Activated B cell treated with CpG ODN at 0.5 μM for 24 hours (primary cell): Measurements from ENCODE around the gene SMG6. TPM values are rescaled to one million over a fixed set of nuclear protein-coding genes. Genes with fewer than 3 reads are reported as not detected.

Experiments used
- ATAC-seq: fragments of 200-7000 bp; cut with Tn5 transposase; one replicate; pipeline ENCODE4 v1.10.0; 2021; ENCODE audit warnings: low read depth, mild to moderate bottlenecking, moderate library complexity
- CTCF ChIA-PET: fragments of 350-600 bp; sonication (Branson Sonifier 250); formaldehyde crosslinking; loops from one replicate; lab custom pipeline; 2021; ENCODE audit warnings: antibody characterized with exemption; lab: Charles Lee
- POLR2A ChIA-PET: fragments of 350-600 bp; sonication (Branson Sonifier 250); formaldehyde crosslinking; loops from one replicate; lab custom pipeline; 2021; ENCODE audit warnings: antibody characterized with exemption; lab: Charles Lee
- DNase-seq: peaks from one replicate; pipeline ENCODE4 v3.0.0; 2022
- H3K27ac Mint-ChIP-seq: one replicate; pipeline ENCODE4 v1.8.0; 2020; ENCODE audit warnings: mixed read lengths
- H3K27me3 Mint-ChIP-seq: one replicate; pipeline ENCODE4 v1.8.0; 2021; ENCODE audit warnings: mixed read lengths
- H3K36me3 Mint-ChIP-seq: one replicate; pipeline ENCODE4 v1.8.0; 2021; ENCODE audit warnings: low read depth, mixed read lengths
- H3K4me1 Mint-ChIP-seq: one replicate; pipeline ENCODE4 v1.8.0; 2021; ENCODE audit warnings: mixed read lengths
- H3K4me3 Mint-ChIP-seq: one replicate; pipeline ENCODE4 v1.8.0; 2020; ENCODE audit warnings: mild to moderate bottlenecking, mixed read lengths
- H3K9me3 Mint-ChIP-seq: one replicate; pipeline ENCODE4 v1.8.0; 2020; ENCODE audit warnings: mixed read lengths
- intact Hi-C: fragments of 100-400 bp; cut with micrococcal nuclease; formaldehyde crosslinking; loops from one replicate; pipeline ENCODE4 v1.15.1; 2024
- total RNA-seq: library from RNA; stranded (reverse); gene quantifications from 2 replicates; pipeline ENCODE4 v1.2.3, GENCODE V29; 2022
- TF ChIP-seq, protein P1 (sequence below): fragments of 200-600 bp; IDR thresholded peaks from one replicate; pipeline ENCODE4 v1.8.0; 2022; ENCODE audit warnings: antibody characterized with exemption, mild to moderate bottlenecking

The SMG6 gene
- total RNA-seq, 1 donor from 2014 or later, result 30.5 TPM

DNA sequence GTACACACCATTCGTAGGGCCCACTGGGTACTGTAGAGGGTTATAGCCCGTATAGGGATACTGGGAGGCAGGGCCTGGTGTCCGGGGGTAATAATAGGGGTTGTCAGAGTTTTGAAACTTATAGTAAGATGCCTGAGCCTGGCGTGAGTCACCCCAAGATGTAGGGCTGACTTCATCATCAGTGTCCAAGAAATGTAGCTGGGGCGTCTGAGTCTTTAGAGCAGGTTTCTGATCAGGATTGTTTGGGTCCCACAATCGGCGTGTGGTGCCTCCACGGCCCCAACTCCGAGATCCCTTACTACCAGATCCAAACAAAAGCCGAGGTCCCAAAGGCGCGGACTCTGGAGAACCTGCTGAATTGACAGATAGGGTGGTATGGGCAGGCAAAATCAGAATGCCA, 4.4 kb downstream of the SMG6 start:
- DNase-seq (no peak), ATAC-seq (no peak)
- no peaks in the 10 kb centered on the region for H3K27me3 Mint-ChIP-seq
- TF ChIP-seq, protein P1, sequence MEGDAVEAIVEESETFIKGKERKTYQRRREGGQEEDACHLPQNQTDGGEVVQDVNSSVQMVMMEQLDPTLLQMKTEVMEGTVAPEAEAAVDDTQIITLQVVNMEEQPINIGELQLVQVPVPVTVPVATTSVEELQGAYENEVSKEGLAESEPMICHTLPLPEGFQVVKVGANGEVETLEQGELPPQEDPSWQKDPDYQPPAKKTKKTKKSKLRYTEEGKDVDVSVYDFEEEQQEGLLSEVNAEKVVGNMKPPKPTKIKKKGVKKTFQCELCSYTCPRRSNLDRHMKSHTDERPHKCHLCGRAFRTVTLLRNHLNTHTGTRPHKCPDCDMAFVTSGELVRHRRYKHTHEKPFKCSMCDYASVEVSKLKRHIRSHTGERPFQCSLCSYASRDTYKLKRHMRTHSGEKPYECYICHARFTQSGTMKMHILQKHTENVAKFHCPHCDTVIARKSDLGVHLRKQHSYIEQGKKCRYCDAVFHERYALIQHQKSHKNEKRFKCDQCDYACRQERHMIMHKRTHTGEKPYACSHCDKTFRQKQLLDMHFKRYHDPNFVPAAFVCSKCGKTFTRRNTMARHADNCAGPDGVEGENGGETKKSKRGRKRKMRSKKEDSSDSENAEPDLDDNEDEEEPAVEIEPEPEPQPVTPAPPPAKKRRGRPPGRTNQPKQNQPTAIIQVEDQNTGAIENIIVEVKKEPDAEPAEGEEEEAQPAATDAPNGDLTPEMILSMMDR, result no peak
- ChIA-PET CTCF (no interaction called here), POLR2A (no interaction called here)
- H3K9me3 Mint-ChIP-seq, result no peaks in the 10 kb centered on the region
- peaks cover 52% of the 10 kb centered on the region for H3K36me3 Mint-ChIP-seq
- no peak overlapping the region for H3K4me3 Mint-ChIP-seq
- H3K27ac Mint-ChIP-seq, result no peak overlapping the region
- H3K4me1 Mint-ChIP-seq, result peaks cover 10% of the 10 kb centered on the region
- intact Hi-C loops, result no loop called here

GRCh38 chr17:2297023-2297422, 6.6 kb downstream of the SMG6 start:
- H3K27ac Mint-ChIP-seq, result no peak overlapping the region
- ChIA-PET POLR2A (no interaction called here), CTCF (no interaction called here)
- ATAC-seq, result no peak
- no peaks in the 10 kb centered on the region for H3K9me3 Mint-ChIP-seq
- no peak overlapping the region for H3K4me3 Mint-ChIP-seq
- H3K36me3 Mint-ChIP-seq, result peaks cover 70% of the 10 kb centered on the region
- no peaks in the 10 kb centered on the region for H3K27me3 Mint-ChIP-seq
- TF ChIP-seq, protein P1, result no peak
- DNase-seq, result no peak
- H3K4me1 Mint-ChIP-seq, result peaks cover 2% of the 10 kb centered on the region
- intact Hi-C loops, result no loop called here

GRCh38 chr17:2295575-2295974, 8.0 kb downstream of the SMG6 start:
- TF ChIP-seq, protein P1, result no peak
- intact Hi-C loops, result no loop called here
- no peak overlapping the region for H3K27ac Mint-ChIP-seq
- ChIA-PET CTCF (no interaction called here), POLR2A (no interaction called here)
- no peak overlapping the region for H3K4me3 Mint-ChIP-seq
- ATAC-seq, result no peak
- no peaks in the 10 kb centered on the region for H3K9me3 Mint-ChIP-seq
- no peaks in the 10 kb centered on the region for H3K4me1 Mint-ChIP-seq
- no peak for DNase-seq
- peaks cover 80% of the 10 kb centered on the region for H3K36me3 Mint-ChIP-seq
- H3K27me3 Mint-ChIP-seq, result no peaks in the 10 kb centered on the region

DNA sequence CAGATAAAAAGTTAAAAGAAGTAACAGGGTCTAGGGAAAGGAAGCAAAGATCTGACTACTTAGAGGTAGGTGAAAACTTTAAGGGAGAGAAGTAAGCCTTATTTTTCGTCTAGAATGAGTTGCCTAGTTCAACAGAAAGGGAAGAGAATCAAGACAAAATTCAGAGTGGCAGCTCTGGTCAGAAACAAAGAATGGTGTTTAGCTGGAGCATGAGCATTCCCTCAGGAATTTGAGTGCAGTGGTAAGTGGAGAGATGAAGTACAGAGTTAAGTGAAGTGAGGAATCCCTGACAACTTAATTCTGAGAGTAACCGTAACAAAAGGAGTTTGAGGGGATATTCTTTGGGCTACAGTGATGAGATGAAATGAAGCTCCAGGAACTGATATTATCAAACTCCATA, 11.5 kb downstream of the SMG6 start:
- Mint-ChIP-seq H3K27me3 (no peaks in the 10 kb centered on the region), H3K4me3 (no peak overlapping the region), H3K27ac (no peak overlapping the region), H3K36me3 (peaks cover 82% of the 10 kb centered on the region), H3K9me3 (peaks cover 4% of the 10 kb centered on the region), H3K4me1 (peaks cover 5% of the 10 kb centered on the region)
- no peak for DNase-seq
- TF ChIP-seq, protein P1, result no peak
- CTCF ChIA-PET, result no interaction called here
- ATAC-seq, result no peak
- intact Hi-C loops, result no loop called here
- POLR2A ChIA-PET, result interaction anchor here (1.0 kb wide), 1 partner anchor 12 kb away, joined by 3 read pairs; the partner anchor contains the start of genes SMG6 and SRR

DNA sequence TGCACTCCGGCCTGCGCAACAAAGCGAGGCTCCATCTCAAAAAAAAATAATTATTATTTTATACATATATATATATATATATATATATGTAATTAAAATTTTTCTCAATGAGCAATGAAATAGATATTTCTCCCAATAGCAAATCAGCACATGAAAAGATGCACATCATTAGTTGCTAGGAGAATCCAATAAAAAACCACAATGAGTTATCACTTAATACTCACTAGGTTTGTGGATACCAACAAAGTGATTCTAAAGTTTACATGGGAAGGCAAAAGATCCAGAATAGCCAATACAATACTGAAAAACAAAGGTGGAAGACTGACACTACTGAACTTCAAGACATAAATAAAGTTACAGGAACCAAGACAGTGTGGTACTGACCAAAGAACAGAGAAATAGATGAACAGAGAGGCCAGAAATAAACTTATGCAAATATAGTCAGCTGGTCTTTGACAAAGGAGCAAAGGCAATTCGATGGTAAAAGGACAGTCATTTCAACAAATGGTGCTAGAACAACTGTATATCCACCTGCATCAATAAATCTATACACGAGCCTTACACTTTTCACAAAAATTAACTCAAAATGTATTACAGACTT, 13.6 kb downstream of the SMG6 start:
- no peak overlapping the region for H3K27ac Mint-ChIP-seq
- DNase-seq, result no peak
- no peak overlapping the region for H3K4me3 Mint-ChIP-seq
- ATAC-seq, result no peak
- ChIA-PET POLR2A (interaction anchor here (0.6 kb wide), 2 partner anchors 114 to 288 kb away, joined by 3 to 8 read pairs; no protein-coding TSS in a partner anchor), CTCF (interaction anchor here (0.6 kb wide), 1 partner anchor 1031 kb away, joined by 3 read pairs; no protein-coding TSS in a partner anchor)
- H3K4me1 Mint-ChIP-seq, result peaks cover 5% of the 10 kb centered on the region
- intact Hi-C loops, result no loop called here
- H3K36me3 Mint-ChIP-seq, result peaks cover 73% of the 10 kb centered on the region
- no peaks in the 10 kb centered on the region for H3K27me3 Mint-ChIP-seq
- TF ChIP-seq, protein P1, result no peak
- peaks cover 4% of the 10 kb centered on the region for H3K9me3 Mint-ChIP-seq
